HG02852 (cell line): ENCODE data around the gene MAGOHB.
A peak's percentile ranks its signal among the peaks of the same experiment; 100 is the strongest.
"Not testable (repeated sequence)": the region's sequence is repeated elsewhere in the genome, so short reads cannot be mapped to it uniquely, and the experiment has no call there.

Experiments used
- ATAC-seq: cut with Tn5 transposase; IDR thresholded peaks from one replicate; pipeline ENCODE4 v1.9.1; 2021; ENCODE audit warnings: mild to moderate bottlenecking, moderate library complexity; ENCODE audit not compliant: unreplicated experiment

The MAGOHB gene

DNA sequence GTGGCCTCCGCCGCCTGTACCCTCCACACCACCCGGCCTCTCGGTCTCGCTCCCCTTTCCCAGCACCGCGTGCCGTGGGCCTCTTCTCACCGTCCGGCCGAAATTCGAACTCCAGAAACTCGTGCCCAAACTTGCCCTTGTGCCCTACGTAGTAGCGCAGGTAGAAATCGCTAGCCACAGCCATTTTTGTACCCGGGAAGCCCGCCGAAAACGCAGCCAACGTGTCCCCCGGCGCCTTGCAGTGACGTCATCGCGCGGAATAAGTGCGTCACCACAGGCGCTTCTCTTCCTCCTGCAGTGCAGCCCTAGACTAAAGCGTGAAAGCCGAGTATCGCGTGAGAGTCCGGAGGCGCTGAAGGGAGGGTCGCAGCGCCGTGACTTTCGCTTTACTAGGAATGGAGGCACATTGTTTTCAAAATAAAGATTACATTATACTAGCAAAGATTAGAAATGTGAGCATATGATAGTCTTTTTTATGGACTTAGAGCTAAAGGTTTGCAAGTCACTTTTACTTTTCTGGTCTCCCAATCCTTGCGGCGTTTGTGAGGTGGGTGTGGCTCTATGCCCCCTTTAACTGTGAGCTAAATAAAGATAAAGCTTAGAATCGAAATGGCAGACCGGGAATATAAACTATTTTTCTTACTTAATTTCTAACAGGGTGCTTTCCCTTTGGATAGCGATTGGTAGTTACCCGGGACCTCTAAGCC is at the start of gene MAGOHB:
MAGOHB (minus strand) TSS at position 261 of the 707 bp plus-strand sequence; CDS start at position 184, 77 bp downstream.
- ATAC-seq, result peak; percentile 93

DNA sequence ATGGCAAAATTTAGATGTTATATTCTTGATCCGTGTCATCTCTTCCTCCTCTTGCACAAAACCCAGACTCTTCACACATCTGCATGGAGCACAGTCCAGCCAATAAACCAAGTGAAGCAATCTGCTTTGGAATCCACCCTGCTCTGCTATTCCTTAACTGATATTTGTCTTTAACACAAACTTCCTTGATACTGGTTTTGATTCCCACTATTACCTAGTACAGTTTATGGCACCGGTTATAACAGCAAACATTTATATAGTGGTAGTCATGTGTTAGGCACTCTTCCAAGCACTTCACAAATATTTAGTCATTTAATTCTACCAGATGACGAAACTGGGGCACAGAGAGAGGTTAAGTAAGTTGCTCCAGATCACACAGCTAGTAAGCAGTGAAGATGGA is 47.9 kb upstream of the MAGOHB start:
- ATAC-seq, result no peak

DNA sequence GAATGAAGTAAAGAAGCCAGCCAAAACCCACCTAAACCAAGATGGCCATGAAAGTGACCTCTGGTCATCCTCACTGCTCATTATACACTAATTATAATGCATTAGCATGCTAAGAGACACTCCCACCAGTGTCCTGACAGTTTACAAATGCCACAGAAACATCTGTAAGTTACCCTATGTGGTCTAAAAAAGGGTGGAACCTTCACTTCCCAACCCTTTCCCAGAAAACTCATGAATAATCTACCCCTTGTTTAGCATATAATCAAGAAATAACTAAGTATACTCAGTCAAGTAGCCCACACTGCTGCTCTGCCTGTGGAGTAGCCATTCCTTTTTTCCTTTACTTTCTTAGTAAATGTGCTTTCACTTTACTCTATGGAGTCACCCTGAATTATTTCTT is 40.6 kb upstream of the MAGOHB start:
- ATAC-seq, result no peak

DNA sequence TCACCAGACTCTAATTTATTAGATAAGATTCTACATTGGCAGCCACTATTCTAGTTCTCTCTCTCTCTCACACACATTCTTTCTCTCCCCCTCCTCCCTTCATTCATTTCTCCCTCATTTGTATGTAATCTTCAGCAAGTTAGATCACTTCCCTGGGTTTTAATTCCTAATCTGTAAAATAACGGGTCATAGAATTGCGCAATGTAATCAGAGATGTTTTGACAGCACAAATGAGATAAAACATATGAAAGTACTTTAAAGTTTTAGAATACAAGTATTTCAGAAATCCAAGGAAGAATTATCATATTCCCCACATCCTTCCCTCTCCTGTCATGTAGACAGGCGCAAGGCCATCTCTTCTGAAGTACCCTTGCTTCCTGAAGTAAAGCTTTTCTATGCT is 38.8 kb upstream of the MAGOHB start:
- ATAC-seq, result no peak

DNA sequence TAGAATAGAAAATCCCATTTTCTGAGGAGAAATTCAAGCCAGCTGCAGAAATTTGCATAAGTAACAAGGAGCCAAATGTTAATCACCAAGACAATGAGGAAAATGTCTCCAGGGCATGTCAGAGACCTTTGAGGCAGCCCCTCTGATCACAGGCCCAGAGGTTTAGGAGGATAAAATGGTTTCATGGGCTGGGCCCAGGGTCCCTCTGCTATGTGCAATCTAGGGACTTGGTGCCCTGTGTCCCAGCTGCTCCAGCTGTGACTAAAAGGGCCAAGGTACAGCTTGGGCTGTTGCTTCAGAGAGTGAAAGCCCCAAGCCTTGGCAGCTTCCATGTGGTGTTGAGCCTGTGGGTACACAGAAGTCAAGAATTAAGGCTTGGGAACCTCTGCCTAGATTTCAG is 33.2 kb upstream of the MAGOHB start:
- ATAC-seq, result not testable (repeated sequence)

DNA sequence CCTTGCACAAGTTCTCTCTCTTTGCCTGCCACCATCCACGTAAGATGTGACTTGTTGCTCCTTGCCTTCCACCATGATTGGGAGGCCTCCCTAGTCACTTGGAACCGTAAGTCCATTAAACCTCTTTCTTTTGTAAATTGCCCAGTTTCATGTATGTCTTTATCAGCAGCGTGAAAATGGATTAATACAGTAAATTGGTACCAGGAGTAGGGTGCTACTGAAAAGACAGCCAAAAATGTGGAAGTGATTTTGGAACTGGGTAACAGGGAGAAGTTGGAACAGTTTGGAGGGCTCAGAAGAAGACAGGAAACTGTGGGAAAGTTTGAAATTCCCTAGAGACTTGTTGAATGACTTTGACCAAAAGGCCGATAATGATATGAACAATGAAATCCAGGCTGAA is 32.5 kb upstream of the MAGOHB start:
- ATAC-seq, result no peak

DNA sequence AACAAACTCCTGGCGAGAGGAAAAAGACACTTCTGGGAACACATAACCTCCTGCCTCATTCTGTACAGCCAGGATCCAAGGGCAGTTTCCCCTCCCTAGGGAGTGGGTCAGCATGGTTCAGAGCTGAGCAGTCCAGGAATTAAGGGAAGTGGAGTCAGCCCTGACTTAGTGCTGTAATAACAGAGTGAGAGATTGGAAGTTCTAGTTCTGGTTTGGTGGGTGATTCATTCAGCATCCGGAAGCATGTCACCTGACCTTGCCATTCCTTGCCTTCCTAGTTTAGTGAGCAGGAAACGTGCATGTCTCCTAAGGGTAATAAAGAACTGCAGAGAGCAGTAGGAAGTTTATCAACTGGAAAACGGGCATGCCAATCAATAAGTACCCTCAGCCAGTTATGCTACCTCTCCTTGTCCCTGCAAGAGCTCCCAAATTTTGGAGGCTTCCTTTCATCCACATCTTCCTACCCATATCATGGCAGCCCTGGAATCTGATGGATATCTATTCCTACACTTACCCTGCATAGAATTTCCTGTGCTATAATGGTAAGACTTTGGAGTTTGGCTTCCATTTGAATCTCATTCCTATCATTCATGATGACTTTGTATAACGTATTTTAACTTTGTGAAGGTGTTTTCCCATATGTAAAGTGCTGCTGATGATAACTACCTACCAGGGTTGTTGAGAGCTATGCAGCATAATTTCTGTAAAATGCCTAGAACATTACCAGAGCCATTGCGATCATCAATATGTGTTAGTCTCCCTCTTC is 28.5 kb upstream of the MAGOHB start:
- ATAC-seq, result no peak

DNA sequence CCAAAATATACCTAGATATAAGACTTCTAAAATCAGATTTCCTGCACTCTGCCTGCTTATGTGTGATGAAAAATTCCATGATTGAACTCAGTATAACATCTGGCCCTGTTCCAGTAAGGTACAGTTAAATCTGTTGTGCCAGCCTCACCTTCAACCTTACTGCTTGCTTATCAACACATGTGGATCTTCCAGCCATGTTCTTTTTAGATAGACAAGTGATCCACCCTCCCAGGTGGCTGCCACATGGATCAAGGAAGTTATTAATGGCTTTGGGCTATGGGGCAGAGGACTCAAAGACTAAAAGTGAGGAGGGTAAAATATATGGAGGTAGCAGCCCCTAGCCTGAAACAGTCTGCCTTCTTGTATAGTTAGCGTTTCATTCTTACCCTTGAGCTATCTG is 25.3 kb upstream of the MAGOHB start:
- no peak for ATAC-seq

DNA sequence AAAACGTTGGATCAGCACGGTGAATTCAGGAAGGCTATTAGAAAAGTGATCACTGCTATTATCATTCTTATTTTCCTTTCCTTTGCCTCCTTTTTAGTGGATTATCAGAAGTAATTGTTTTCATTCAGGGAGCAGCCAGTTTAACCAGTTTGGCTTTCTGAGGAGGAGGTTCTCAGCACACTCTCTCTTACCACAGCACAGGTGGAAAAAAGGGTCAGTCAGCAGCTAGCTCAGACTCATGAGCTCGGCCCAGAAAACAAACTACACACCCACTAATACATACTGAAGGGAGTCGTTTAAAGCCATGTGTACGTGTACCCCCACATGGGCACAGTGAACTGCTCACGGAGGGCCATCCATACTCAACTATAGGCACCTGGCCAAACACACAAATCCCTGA is 23.2 kb upstream of the MAGOHB start:
- ATAC-seq, result no peak

DNA sequence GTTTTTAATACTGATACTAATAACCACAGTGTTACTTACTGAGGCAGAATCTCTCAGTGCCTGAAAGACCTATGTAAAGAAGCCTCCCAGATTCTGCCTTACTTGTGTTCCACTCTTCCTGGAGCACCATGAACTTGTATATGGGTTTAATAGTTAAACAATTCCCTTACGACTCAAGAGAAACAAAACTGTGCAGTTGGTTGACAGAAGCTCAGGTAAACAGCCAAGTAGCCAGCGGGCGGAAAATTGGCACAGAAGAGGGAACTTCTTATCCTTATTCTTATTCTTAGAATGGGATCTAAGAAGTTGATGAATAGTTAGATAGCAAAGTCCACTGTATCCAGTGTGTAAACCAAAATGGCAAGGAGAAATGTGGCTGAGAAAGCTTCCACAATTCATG is 22.7 kb upstream of the MAGOHB start:
- ATAC-seq, result no peak

DNA sequence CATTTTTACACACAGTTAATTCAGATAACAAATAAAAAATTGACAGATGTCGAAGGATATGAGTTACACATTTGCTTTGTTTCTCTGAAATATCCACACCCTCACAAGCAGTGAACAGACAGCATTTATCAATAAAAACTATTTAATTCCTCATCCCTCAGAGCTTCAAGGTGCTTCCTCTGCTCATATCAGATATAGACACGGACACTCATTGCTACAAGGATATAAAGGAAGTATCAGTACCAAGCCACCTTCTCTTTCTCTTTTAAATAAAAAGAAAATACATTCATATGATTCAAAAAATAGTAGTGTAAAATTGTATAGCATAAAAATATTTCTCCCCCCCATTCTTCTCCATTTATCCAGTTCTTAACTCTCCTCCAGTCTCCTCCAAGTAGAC is 21.9 kb upstream of the MAGOHB start:
- ATAC-seq, result no peak

DNA sequence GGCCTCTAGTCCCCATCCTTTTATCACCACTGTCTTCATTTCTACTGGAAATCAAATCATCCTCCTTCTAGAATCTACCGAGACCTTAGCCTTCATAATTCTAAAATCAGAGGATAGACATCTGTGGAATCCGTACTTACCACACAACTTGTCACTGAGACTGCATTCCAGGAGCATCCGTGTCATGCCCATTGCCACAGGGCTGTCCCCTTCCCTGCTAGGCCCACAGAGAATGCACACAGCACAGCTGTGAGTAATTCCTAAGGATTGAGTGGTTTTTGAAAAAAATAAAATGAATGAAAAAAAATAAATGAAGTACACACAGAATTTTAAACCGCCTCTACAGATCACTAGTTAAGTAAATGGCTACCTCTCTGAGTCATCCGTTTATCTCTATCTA is 21.0 kb upstream of the MAGOHB start:
- ATAC-seq, result no peak

DNA sequence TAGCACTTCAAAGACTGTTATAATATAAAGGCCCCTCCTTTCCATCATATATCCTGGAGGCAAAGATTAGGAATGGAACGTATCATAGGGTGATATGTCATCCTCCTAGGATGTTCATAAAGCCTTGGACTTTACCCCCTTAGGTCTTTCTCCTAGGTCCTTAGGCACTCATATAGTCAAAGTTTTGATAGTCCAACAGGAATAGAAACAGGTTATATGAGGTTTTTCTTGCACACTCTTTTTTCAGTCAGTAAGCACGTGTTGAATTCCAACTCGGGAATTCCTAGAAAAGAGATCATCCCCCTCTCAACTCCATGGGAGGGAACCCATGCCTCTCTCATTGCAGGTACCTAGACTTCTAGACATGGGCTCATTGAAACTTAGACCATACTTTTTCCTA is 20.1 kb upstream of the MAGOHB start:
- no peak for ATAC-seq

DNA sequence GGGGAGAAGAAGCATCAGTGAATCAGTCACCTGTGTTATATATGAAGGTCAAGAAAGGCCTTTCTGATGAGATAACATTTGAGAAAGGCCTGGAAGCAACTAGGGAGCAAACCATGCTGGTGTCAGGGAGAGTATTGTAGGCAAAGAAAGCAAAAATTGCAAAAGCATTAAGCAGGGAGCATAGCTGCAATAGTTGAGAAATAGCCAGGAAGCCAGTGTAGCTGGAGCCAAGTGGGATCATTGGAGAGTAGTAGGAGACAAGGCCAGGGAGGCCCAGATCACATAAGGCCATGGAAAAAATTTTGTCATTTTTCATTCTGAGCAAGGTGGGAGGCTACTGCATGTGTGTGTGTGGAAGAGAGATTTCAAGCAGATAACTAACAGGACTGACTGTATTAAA is 18.8 kb upstream of the MAGOHB start:
- ATAC-seq, result no peak

DNA sequence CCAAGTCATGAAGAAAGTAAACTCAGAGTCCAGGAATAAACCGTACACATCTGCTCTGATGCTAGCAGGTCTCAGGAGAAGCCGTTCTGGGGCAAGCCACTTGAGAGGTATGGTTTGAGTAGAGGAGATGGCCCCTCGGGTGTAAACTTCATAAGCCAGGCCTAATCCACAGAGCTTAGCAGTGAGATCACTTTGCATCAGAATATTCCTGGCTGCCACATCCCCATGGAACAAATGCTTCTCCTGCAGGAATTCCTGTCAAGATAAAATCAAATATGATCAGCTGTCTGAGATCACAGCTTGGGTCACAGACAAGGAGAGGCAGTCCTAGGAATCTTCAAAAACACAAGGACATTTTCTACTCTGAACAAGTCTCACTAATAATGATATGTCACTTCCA is 11.2 kb upstream of the MAGOHB start:
- no peak for ATAC-seq

DNA sequence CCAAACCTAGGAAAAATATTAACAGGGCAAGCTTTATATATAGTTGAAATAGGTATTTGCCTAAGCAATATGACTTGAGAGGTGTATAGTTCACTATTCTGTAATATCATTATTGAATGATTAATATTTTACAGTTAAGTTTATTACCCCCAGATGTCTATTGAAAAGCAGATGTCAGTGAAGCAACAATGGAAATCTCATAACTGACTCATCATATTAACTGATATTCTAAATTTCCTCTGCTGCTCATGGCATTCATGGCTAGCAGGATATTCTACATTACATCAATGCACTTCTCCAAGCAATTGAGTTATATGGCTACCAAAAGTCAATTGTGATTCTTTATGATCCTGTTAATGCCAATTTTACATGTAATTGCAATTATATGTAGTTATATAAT is 9.7 kb upstream of the MAGOHB start:
- ATAC-seq, result no peak

DNA sequence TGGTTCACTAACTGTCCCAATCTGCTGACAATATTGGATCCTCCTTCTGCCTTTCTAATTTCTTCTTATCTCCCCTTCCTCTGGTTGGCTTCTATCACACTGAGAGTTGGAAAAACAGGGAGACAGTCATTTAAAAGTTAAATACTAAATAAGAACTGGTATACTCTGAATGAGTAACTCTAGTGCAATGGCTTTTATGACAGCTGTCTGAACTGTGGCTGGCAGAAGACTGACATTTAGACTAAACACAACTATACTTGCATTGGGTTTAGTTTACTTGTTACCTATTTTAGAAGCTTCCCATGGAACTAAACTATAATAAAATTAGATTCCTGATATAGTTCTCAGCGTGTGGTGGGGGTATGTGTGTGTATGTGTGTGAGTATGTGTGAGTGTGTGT is 7.9 kb upstream of the MAGOHB start:
- ATAC-seq, result no peak

DNA sequence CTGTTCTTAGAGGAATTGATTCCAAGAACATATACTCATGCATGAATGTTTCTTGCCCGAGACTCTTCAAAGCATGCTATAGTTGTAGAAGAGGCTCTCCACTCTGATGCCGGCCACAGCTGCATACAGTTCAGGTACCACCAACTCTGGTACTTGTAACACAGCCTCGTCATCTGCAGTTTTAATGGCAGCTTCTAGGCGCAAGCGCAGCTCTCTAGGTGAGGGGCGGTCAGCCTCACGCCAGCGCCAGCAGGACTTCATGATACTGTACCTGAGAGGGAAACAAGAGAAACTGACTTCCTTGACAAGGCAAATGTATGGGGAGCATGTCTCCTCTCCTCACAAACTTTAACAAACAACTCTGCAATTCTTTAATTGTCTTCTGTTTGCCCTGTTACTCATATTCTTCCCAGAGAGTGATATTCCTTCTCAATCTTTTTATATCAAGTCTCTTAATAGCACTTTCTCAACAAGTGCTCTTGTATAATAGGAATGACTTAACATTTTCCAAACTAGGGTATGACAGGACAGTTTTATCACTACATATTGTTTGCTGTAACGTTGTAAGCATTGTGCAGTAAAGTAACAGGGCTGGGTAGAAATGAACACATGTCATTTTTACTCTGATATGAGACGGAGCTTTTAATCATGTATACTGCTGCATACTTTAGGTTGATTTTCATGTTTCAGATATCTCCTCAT is 6.8 kb upstream of the MAGOHB start:
- no peak for ATAC-seq

DNA sequence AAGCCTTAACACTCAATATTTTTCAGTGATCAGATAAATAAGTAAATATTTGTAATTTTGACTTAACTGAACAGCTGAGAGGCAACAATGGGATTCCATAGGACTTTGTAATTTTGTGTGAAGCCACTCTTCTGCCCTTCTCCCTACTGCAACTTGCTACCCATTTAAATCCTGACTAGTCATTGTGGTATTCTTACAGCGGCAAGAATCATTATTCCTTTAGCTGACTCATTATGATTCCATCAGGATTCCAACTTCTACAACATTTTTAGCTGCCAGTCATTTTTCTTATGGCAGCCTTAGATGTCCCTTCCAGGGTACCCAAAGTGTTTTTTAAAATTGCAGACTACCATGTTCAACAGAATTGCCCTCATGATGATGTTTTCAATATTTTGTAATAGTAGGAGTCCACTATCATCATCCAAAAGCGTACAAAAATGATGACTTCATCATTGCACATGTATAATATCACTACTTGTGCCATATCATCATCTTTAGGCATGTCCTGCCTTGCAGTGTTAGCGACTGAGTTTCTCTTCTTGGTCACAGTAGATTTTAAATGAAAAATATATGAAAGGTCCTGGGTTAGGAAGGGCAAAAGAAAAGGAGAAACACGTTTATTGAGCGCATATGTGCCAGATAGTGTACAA is 5.1 kb upstream of the MAGOHB start:
- no peak for ATAC-seq

DNA sequence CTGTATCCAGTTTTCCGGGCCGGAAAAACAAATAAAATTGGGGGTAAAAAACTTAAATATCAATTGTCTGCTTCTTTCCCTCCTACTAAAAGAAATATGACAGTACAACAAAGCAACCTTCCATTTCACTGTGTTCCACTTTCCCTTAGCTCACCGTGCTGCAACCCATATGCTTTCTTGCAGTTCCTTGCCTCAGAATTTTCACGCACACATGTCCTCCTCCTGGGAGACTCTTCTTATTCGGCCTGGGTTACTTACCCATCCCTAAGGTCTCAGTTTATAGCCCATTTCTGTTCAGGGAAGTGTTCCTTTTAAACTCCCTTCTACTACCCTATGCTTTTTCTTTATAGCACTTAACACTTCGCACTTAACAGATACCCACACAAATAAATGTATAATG is 4.5 kb upstream of the MAGOHB start:
- no peak for ATAC-seq

DNA sequence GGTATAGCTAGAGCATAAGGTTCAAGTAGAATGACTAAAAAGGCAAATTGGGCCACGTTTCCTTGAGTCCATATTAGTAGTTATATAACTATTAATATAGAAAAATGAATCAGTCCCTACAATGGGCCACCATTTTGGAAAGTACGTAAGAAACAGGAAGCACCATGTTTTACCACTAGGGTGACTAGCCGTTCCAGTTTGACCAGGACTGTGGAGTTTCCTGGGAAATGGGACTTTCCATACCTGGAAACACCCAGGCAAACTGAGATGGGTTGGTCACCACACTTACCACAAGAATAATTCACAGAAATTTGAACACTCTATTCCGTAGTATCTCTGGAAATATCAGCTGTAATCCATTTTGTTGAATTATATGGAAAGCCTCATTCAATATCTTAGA is 2.1 kb upstream of the MAGOHB start:
- no peak for ATAC-seq

DNA sequence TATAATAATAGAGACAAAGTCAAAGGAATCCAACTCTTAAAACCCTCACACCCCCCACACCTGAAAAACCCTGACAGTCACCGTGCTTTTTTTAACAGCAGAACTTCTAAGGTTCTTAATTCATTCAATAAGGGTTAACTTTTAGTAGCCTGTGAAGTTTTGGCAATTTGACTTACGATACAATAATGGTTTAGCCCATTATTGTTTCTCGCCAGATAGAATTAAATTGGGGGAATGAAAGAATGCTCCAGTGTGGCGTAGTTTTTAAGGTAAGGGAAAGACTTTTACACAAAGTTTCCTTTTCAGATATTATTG is 604 bp upstream of the MAGOHB start:
- ATAC-seq, result no peak
